ENCODE measurements around the gene MYO1D.

The MYO1D gene

GRCh38 chr17:32813021-32813420 lies 63.9 kb downstream of the MYO1D start:
- no peak for DNase-seq

DNA sequence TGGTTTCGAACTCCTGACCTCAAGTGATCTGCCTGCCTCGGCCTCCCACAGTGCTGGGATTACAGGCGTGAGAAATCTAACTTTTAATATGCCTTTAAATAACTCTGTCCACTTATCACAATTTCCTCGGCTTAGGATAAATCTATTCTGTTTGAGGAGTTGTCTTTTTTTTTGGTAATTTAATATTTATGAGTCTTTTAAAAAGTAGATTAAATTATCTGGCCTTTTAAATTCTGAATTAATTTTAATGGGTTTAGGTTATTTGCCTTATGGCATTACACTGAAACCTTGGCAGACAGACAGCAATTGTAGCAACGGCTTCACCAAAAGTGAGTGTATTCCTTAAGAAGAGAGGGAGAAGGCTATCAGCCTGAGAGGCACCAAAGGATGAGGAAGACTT lies 66.2 kb downstream of the MYO1D start:
- no peak for DNase-seq

GRCh38 chr17:32807577-32807976 lies 69.3 kb downstream of the MYO1D start:
- DNase-seq = no peak

DNA sequence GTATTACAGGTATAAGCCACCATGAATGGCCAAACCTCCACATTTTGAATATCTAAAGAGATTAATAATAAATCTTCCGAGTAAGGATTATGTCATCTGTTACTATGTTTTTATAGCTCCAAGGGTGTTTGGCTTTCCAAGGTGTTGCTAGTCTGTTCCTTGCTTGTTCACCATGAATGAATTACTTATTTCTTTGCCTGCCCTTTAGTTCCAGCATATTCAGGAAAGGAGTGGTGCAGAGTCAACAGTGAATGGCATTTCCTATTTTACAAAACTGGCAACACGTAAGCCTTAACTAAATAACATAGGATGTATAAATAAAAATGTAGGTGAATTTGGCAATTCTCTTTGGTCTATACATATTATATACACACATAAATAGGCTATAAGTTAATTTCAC lies 70.3 kb downstream of the MYO1D start:
- no peak for DNase-seq

- no peak for DNase-seq
These were observed 71.6 kb downstream of the MYO1D start for GRCh38 chr17:32805029-32805976.

DNA sequence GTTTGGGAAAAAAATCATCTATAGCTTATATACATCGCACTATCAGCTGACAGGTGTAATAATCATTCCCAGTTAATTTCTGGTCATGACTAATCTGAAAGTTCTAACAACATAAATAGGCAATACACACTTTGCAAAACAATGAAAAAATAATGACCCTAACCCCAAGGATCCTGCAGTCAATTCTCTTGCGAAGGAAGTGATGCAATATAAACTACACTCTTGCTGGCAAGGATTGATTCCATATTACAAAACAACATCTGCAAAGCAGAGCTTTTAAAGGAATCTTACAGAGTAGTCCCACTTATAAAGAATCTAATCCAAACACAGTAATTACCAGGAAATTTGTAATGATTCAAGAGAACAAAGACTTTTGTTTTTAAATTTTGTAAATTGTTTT lies 73.4 kb downstream of the MYO1D start:
- no peak for DNase-seq

DNA sequence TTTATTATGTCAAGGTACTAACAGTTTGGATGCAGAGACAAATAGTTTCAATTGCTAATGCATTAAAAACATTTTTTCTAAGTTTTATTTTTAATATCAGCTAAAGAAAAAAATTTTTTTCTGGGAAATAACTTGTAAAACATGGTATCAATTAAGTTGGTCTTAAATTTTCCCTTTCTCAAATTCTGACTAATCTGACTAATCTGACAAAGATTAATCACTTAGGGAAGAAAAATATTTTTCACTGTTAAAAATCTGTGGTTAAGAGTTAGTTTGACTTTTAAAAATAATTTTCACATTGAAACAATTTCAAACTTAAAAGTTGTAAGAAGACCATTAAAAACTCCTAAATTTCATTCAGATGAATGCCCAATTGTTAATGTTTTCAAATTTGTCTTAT lies 74.6 kb downstream of the MYO1D start:
- no peak for DNase-seq

DNA sequence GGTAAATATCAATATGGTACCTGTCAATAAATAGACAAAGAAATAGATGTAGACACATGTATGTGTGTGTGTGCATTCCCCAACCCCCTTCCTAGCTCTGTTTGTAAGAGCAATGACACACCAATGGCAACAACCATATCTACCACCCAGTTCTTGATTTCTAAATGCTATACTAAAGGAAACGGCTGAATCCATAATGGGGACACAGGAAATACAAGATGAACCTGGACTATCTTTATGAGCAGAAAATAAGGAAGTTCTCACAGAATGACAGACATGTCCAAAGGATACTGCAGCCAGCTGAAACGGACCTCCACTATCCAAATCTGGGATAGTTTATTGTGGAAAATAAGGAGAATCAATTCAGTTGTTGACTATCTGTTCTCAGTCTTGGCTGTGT lies 75.3 kb downstream of the MYO1D start:
- DNase-seq = no peak

DNA sequence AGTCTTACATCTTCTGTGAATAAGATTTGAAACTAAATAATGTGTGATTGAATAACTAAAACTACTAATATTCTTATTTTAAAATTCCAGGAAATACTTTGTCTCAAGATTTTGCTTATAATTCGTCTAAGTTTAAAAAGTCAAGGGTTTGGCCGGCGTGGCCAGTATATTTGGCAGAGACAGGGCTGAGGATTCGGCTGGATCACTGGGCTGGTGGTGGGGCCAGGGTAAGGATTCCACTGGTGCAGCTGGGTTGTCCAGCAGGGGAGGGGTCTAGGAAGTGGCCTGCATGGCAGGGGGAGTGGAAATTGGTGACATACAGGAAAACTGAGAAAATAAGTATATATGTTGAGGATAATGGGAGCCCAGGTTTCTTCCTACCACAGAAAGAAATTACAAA lies 75.7 kb downstream of the MYO1D start:
- no peak for DNase-seq

- no peak for DNase-seq
These were observed 78.0 kb downstream of the MYO1D start for GRCh38 chr17:32798938-32799337.

DNA sequence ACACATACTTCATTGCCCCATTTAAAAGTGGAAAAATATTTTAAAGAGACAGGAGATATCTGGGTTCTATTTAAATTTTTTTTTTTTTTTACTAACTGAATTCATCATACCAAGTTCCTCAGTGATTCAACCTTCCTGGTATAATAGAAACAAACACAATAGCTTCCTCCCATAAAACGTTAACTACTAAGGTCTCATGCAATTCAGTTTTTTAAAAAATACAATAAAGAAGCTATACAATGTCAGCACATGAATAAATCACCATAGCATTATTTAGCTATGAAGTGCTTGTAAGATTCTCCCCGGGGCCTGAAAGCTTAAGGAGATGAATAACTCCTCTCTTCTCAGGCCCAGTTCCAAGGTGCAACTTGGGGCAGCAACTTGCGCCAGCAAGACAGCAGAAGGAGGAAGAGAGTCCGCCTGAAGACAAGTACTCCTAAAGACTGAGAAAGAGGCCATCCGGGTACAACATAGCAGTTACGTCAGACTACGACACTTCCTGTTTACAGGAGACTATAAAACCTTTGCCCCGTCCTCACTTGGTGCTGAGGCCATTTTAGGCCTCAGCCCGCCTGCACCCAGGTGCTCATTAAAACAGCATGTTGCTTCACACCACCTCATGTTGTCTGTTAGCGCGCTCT lies 81.5 kb downstream of the MYO1D start:
- DNase-seq = no peak

GRCh38 chr17:32794533-32795246 lies 82.2 kb downstream of the MYO1D start:
- DNase-seq = peak; percentile 76

DNA sequence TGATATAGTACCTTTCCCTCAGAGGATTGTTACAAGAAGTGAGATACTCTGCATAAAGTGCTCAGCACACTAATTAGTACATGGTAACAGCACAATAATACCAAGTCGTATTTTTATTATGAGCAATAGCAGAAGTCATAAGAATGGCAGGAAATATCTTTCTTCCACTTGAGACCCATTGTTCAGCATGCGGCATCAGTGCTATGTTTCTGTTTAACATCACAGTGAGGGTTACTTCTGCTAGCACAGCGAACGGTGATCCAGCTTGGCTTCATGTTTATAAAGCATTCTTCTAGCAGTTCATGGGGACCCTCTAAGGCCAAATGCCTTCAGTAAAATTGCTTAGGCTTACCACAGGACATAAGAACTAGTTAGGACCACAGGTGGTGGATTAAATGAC lies 83.1 kb downstream of the MYO1D start:
- DNase-seq = no peak

- no peak for DNase-seq
These were observed 84.7 kb downstream of the MYO1D start for GRCh38 chr17:32792207-32792606.

GRCh38 chr17:32786169-32786568 lies 90.8 kb downstream of the MYO1D start:
- DNase-seq = no peak

DNA sequence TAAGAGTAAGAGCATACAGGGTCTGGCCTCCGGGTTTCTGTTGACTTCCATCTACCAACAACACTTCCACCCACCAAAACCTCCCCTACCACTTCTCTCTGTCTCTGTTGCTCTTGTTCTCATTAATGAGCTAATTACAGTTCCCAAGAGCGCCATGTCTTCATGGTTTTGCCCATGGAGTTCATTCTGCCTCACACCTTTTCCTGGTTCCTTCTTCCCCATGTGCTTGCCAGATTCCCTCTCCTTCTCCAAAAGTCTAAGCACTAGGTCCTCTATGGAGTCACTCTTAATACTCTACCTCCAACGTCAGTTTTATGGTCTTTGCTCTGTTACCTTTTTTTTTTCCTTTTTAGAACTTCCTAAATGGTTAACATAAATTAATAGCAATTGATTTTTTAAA lies 92.8 kb downstream of the MYO1D start:
- no peak for DNase-seq

- DNase-seq = peak; percentile 61
These were observed 93.3 kb downstream of the MYO1D start for GRCh38 chr17:32783602-32784001.

DNA sequence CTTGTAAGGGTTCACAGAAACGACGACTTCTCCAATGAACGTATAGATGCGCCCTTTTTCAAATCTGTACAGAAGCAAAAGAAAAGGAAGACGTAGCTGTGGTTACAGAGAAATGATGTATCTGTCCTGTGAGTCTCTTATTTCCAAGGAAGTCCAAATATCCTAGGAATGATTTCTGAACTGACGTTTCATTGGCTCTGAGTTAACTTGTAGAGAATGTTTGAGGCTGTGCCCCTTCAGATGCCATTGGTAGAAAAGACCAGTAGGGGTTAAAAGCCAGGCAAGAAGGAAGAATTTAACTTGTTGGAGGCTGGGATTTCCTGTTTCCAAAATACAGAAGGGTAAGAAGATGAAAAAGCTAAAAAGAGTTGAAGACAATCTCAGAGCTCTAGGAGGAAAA lies 96.2 kb downstream of the MYO1D start:
- DNase-seq = no peak

GRCh38 chr17:32777922-32778321 lies 99.0 kb downstream of the MYO1D start:
- no peak for DNase-seq

DNA sequence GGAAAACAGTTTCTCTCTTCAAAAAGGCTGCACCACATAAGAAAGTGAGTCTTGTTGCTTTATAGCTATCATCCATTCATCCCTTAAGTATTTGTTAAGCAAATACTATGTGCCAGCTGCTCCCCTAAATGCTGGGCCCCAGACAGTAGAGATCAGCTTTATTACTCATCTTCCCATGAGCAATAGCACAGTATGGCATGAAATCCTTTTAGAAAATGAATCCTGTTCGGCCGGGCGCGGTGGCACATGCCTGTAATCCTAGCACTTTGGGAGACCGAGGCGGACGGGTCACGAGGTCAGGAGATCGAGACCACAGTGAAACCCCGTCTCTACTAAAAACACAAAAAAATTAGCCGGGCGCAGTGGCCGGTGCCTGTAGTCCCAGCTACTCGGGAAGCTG lies 99.5 kb downstream of the MYO1D start:
- DNase-seq = no peak

DNA sequence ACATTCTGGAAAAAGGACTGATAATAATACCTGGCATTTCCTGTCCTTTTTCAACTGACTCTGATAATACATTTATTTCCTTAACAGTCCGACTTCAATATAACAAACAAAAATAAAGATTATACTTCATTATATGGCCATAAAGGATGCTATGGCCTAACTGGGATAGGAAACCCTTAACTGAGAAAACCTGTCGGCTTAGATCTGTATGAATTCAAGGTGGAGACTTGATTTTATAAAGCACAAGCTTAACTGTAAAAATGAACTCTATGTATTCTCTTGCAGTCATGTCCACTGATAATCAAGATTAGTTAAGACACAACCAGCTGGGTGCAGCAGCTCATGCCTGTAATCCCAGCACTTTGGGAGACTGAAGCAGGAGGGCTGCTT lies 102.2 kb downstream of the MYO1D start:
- DNase-seq = no peak

DNA sequence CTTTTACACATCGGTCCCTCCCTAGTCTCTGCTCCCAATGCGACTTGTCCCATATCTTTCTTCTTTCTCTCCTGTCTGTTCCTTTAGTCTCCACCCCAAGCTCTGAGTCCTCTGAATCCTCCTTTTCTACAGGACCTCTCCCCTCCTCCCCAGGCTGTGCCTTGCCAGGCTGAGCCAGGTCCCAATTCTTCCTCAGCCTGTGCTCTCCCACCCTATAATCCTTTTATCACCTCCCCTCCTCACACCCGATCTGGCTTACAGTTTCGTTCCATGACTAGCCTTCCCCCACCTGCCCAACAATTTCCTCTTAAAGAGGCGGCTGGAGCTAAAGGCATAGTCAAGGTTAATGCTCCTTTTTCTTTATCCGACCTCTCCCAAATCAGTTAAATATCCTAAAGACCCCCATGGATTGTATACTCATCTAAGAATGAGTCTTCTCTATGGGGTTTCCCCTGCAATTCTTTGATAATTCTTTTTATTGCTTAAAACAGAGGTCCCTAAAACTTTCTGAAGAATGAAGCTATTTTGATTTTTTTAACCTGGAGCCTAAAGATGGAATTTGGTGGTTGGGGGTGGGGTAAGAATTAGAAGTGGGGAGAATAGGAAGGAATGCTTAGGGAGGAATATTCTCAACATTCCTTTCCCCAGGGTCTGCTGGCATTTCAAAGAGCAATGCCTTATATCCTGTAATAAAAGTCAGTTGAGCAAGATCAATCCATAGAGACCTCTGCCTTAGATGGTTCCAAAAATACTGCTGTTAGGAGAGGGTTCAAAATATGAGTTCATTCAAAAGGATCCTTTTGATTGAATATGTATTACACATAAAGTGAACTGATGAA lies 102.8 kb downstream of the MYO1D start:
- no peak for DNase-seq

DNA sequence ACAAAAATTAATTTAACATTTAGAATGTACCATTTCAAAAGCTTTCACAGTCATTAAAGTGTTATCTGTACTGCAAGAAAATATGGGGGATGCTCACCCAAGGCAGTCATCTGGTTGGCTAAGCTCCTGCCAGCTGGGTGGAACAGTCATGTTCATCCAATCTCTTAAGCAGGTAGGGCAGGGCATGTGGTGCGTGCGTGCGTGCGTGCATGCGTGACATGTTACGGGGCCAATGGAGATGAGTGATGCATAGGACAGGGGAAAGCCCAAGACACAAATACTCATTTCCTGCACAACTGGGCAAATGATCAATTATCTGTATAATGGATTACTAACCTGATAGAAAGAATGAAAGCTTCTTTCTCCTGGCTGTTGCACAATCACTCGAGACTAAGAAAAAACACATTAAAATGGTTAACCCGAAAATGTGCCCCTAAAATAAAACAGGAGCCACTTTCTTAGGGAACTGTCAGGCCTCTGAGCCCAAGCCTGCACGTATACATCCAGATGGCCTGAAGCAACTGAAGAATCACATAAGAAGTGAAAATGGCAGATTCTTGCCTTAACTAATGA lies 104.4 kb downstream of the MYO1D start:
- no peak for DNase-seq

Data from NCI-H146 (cell line).